C4-2B (cell line): ENCODE results near the gene IRF4.
"Not testable (repeated sequence)": the region's sequence is repeated elsewhere in the genome, so short reads cannot be mapped to it uniquely, and the experiment has no call there.

Experiments
- H3K27ac ChIP-seq: fragments of 450-650 bp; 2 replicates; pipeline ENCODE4 v1.5.1; 2017
- CTCF ChIP-seq: fragments of 450-650 bp; conservative IDR thresholded peaks from 2 replicates; pipeline ENCODE4 v1.5.1; 2017; ENCODE audit warnings: mild to moderate bottlenecking
- ZFX ChIP-seq: fragments of 450-650 bp; IDR thresholded peaks from 2 replicates; pipeline ENCODE4 v1.6.1; 2017

Gene IRF4

GRCh38 chr6:369559-370431 is 21.8 kb upstream of the IRF4 start:
- H3K27ac ChIP-seq: no peak overlapping the region
- TF ChIP-seq ZFX (no peak), CTCF (no peak)

- TF ChIP-seq CTCF (no peak), ZFX (no peak)
Measured at GRCh38 chr6:370555-370954, 21.0 kb upstream of the IRF4 start.

GRCh38 chr6:371851-372250 is 19.7 kb upstream of the IRF4 start:
- not testable (repeated sequence) for H3K27ac ChIP-seq

More at GRCh38 chr6:370555-370954, 21.0 kb upstream of the IRF4 start:
- no peak overlapping the region for H3K27ac ChIP-seq

GRCh38 chr6:372336-372911 is 19.1 kb upstream of the IRF4 start:
- H3K27ac ChIP-seq: no peak overlapping the region

GRCh38 chr6:373031-373430 is 18.5 kb upstream of the IRF4 start:
- no peak overlapping the region for H3K27ac ChIP-seq

More at GRCh38 chr6:372336-372911, 19.1 kb upstream of the IRF4 start:
- no peak for TF ChIP-seq ZFX
- no peak for TF ChIP-seq CTCF

GRCh38 chr6:373773-374724 is 17.5 kb upstream of the IRF4 start:
- TF ChIP-seq ZFX (no peak), CTCF (no peak)
- no peak overlapping the region for H3K27ac ChIP-seq

More at GRCh38 chr6:373031-373430, 18.5 kb upstream of the IRF4 start:
- TF ChIP-seq CTCF: no peak
- no peak for TF ChIP-seq ZFX

- TF ChIP-seq CTCF (no peak), ZFX (no peak)
Measured at GRCh38 chr6:374956-375355, 16.6 kb upstream of the IRF4 start.

More at GRCh38 chr6:374956-375355, 16.6 kb upstream of the IRF4 start:
- H3K27ac ChIP-seq: no peak overlapping the region
